CD4-positive, CD25-positive, alpha-beta regulatory T cell (primary cell): ENCODE measurements around the gene TMEM154. TPM values are rescaled to one million over a fixed set of nuclear protein-coding genes. Genes with fewer than 3 reads are reported as not detected.

Source experiments
- ATAC-seq, 2 donors: fragments of 150-1000 bp; cut with Tn5 transposase; one replicate each; pipeline ENCODE4 v1.10.0; 2021; ENCODE audit warnings: low read depth in 2 of 2, moderate number of reproducible peaks in 2 of 2, moderate library complexity in 1 of 2
- DNase-seq, 3 donors: peaks; one replicate each; pipeline versions ENCODE4 v3.0.0 to v3.0.0-alpha.2; 2012 to 2022; ENCODE audit warnings: mixed read lengths in 1 of 3
- H3K27ac ChIP-seq: one replicate; pipeline ENCODE4 v1.7.0; 2013; ENCODE audit warnings: mild to moderate bottlenecking, low read length; ENCODE audit not compliant: insufficient read depth, poor library complexity, severe bottlenecking
- H3K27me3 ChIP-seq: one replicate; pipeline ENCODE4 v1.7.0; 2013; ENCODE audit warnings: low read length; ENCODE audit not compliant: control insufficient read depth, insufficient read depth
- H3K36me3 ChIP-seq: one replicate; pipeline ENCODE4 v1.7.0; 2013; ENCODE audit warnings: mild to moderate bottlenecking, low read length, moderate library complexity; ENCODE audit not compliant: control insufficient read depth, insufficient read depth
- H3K4me1 ChIP-seq: 2 replicates; pipeline ENCODE4 v1.7.0; 2013; ENCODE audit warnings: mild to moderate bottlenecking, low read length; ENCODE audit not compliant: insufficient read depth, control insufficient read depth, poor library complexity, severe bottlenecking
- H3K4me3 ChIP-seq: one replicate; pipeline ENCODE4 v1.7.0; 2013; ENCODE audit warnings: low read depth, mild to moderate bottlenecking, low read length, moderate library complexity
- H3K9me3 ChIP-seq, 2 experiments: 1 replicate in 1 of 2; 2 replicates in 1 of 2; pipeline ENCODE4 v1.7.0; 2013; ENCODE audit warnings: low read length in 2 of 2, mild to moderate bottlenecking in 1 of 2, moderate library complexity in 1 of 2; ENCODE audit not compliant: control insufficient read depth in 2 of 2
- H3K27ac Mint-ChIP-seq, 3 donors: one replicate each; pipeline ENCODE4 v1.8.0; 2020 to 2022; ENCODE audit warnings: mild to moderate bottlenecking in 3 of 3, mixed read lengths in 3 of 3, moderate library complexity in 2 of 3
- H3K27me3 Mint-ChIP-seq: one replicate; pipeline ENCODE4 v1.8.0; 2022; ENCODE audit warnings: mild to moderate bottlenecking, mixed read lengths
- H3K36me3 Mint-ChIP-seq: one replicate; pipeline ENCODE4 v1.8.0; 2020; ENCODE audit warnings: mixed read lengths
- H3K4me1 Mint-ChIP-seq, 4 donors: one replicate each; pipeline ENCODE4 v1.8.0; 2020 to 2022; ENCODE audit warnings: mixed read lengths in 4 of 4, mild to moderate bottlenecking in 1 of 4
- H3K4me3 Mint-ChIP-seq, 4 donors: one replicate each; pipeline ENCODE4 v1.8.0; 2020 to 2022; ENCODE audit warnings: mild to moderate bottlenecking in 4 of 4, mixed read lengths in 4 of 4, moderate library complexity in 3 of 4
- H3K9me3 Mint-ChIP-seq, 7 donors: one replicate each; pipeline ENCODE4 v1.8.0; 2020 to 2022; ENCODE audit warnings: mixed read lengths in 7 of 7, mild to moderate bottlenecking in 3 of 7, moderate library complexity in 2 of 7
- polyA plus RNA-seq, 4 donors: library from polyadenylated mRNA; unstranded; fragments of 300-500 nt; fragmentation: Illumina TruSeq; gene quantifications; one replicate each; pipeline ENCODE4 v1.2.3, GENCODE V29; 2021
- total RNA-seq: library from RNA; stranded (reverse); gene quantifications from one replicate; pipeline ENCODE4 v1.2.3, GENCODE V29; 2022

TMEM154 gene
- total and polyA plus RNA-seq, 5 donors from 2014 or later = 36.3 to 62.4 (median 55.2) TPM

DNA sequence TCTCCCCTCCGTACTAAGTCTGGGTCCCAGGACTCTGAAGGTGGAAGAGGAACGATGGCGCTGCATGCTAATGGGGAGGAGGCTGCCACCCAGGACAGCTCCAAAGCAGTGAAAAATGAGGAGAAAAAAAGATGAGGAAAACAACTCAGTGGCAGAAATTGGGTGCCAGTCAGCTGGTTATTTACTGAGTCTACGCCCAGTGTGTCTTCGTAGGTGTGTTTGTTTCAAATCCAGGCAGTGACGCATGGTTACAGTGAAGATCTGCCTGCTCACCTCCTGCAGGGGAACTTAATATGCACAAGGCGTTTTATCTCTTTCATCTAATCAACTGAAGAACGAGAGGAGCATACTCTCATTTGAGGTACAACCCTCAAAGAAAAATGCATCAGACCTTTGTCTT lies 73.0 kb downstream of the TMEM154 start:
- H3K4me1 Mint-ChIP-seq = peaks cover 0 to 23% (median 12%) of the 10 kb centered on the region in 4 donors
- H3K4me3 Mint-ChIP-seq = peak overlapping the region in 2 of 4 donors; percentile 4 to 38
- H3K27me3 ChIP-seq = no peaks in the 10 kb centered on the region
- H3K36me3 Mint-ChIP-seq = no peaks in the 10 kb centered on the region
- H3K36me3 ChIP-seq = no peaks in the 10 kb centered on the region
- peak overlapping the region; percentile 24 for H3K4me3 ChIP-seq
- peak overlapping the region; percentile 56 to 87 (median 81) for H3K27ac Mint-ChIP-seq
- H3K9me3 ChIP-seq = no peaks in the 10 kb centered on the region
- no peaks in the 10 kb centered on the region for H3K9me3 Mint-ChIP-seq
- DNase-seq (peak; percentile 3 to 59 (median 28)), ATAC-seq (peak; percentile 85 to 86)
- peak overlapping the region; percentile 18 for H3K27ac ChIP-seq
- peaks cover 10% of the 10 kb centered on the region for H3K4me1 ChIP-seq
- no peaks in the 10 kb centered on the region for H3K27me3 Mint-ChIP-seq

DNA sequence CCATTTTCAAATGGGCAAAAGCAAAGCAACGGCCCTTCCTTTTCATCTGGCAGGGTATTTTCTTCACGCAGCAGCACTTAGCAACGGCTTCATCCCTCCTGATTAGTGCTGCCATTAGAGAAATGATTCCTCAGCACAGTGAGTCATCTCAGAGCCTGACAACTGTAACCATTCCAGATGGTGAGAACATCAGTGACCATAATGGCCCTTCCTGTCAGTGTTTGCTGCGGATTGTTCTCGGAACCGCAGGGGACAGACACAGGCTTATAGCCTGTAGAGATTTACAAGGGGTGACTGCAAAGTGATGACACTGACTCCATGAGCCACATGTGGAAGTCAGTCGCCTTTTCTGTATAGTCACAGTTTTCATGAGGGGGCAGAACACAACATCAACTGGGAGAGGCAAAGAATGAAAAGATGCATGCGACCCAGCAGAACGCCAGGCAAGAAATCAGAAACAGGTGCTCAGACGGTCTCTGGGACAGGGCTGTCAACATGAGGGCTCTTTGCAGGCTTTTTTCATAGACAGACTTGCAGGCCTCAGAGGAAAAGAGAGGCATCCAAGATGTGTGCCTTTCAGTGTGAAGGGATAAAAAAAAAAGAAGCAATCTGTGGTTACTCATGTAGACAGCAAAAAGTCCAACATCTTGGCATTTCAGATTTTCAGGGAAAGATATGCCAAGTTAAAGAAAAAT lies 74.0 kb downstream of the TMEM154 start:
- H3K36me3 ChIP-seq = no peaks in the 10 kb centered on the region
- no peak overlapping the region for H3K27ac ChIP-seq
- peak overlapping the region in 1 of 3 donors; percentile 87 for H3K27ac Mint-ChIP-seq
- H3K9me3 Mint-ChIP-seq = no peaks in the 10 kb centered on the region
- ATAC-seq = no peak
- no peaks in the 10 kb centered on the region for H3K36me3 Mint-ChIP-seq
- H3K9me3 ChIP-seq = no peaks in the 10 kb centered on the region
- H3K27me3 ChIP-seq = no peaks in the 10 kb centered on the region
- H3K4me1 ChIP-seq = peaks cover 10% of the 10 kb centered on the region
- no peaks in the 10 kb centered on the region for H3K27me3 Mint-ChIP-seq
- H3K4me3 ChIP-seq = no peak overlapping the region
- no peak for DNase-seq
- H3K4me1 Mint-ChIP-seq = peaks cover 0 to 24% (median 11%) of the 10 kb centered on the region in 4 donors
- no peak overlapping the region for H3K4me3 Mint-ChIP-seq

DNA sequence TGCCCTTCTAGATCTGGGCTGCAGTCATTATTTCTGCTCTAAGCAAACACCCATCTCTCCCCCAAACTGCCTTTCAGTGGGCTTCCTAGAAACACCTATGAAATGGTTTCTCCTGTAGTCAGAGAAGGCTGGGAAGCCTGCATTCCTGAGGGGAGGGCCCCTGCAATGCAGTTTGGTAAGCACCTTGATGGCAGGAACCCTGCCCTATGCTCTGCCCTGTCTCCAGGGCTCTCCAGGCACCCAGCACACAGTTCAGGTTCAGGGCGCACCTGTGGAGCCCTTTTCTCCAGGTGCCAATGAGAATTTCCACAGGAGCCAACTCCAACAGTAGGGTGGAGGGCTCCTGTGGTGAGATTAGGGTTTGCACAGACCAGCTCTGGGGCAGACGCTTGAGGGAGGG lies 74.8 kb downstream of the TMEM154 start:
- H3K36me3 Mint-ChIP-seq = no peaks in the 10 kb centered on the region
- no peaks in the 10 kb centered on the region for H3K9me3 Mint-ChIP-seq
- no peak overlapping the region for H3K4me3 Mint-ChIP-seq
- peaks cover 0 to 23% (median 10%) of the 10 kb centered on the region in 4 donors for H3K4me1 Mint-ChIP-seq
- no peaks in the 10 kb centered on the region for H3K36me3 ChIP-seq
- ATAC-seq (no peak), DNase-seq (no peak)
- H3K27me3 Mint-ChIP-seq = no peaks in the 10 kb centered on the region
- no peaks in the 10 kb centered on the region for H3K27me3 ChIP-seq
- no peak overlapping the region for H3K27ac ChIP-seq
- peaks cover 10% of the 10 kb centered on the region for H3K4me1 ChIP-seq
- H3K27ac Mint-ChIP-seq = no peak overlapping the region
- no peak overlapping the region for H3K4me3 ChIP-seq
- no peaks in the 10 kb centered on the region for H3K9me3 ChIP-seq

DNA sequence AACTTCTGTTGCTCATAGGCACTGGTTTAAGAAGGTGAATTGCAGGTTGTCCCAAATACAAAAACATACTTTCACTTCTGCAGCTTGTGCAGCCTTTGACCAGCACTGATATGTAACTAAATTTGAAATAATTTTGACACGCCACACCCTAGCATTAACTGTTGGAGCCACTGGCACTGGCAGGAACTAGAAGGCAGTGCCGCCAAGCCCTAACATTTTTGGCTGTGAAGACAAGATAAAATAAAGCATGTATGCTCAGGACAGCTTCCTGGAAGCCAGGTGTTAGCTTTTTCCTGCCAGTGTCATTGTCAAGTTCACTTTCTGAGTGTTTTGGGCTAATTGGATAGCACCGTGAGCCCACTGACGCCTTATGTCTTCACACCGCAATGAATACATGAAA lies 78.6 kb downstream of the TMEM154 start:
- no peaks in the 10 kb centered on the region for H3K9me3 Mint-ChIP-seq
- no peaks in the 10 kb centered on the region for H3K36me3 Mint-ChIP-seq
- no peak overlapping the region for H3K27ac ChIP-seq
- no peak overlapping the region for H3K4me3 Mint-ChIP-seq
- H3K4me3 ChIP-seq = no peak overlapping the region
- H3K27me3 Mint-ChIP-seq = no peaks in the 10 kb centered on the region
- H3K27ac Mint-ChIP-seq = peak overlapping the region in 1 of 3 donors; percentile 55
- ATAC-seq = no peak
- peaks cover 0 to 5% (median 0%) of the 10 kb centered on the region in 4 donors for H3K4me1 Mint-ChIP-seq
- H3K36me3 ChIP-seq = no peaks in the 10 kb centered on the region
- no peaks in the 10 kb centered on the region for H3K27me3 ChIP-seq
- DNase-seq = no peak
- H3K4me1 ChIP-seq = no peaks in the 10 kb centered on the region
- no peaks in the 10 kb centered on the region for H3K9me3 ChIP-seq

DNA sequence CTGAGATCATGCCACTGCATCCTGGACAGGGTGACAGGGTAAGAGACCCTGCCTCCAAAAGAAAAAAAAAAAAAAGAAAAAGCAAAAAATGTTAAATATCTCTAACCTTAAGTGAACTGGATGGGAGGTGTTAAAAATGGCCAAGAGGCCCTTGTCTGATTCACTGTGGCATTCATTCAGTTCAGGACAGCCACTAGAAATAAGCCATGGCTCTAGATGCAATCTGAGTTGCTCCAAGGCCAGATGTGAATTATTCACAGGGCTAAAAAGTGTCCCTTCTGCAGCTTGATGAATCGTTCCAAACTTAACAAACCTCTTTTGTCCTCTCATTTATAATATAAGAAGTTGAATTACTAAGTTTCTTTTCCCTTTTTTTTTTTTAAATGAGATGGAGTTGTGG lies 80.2 kb downstream of the TMEM154 start:
- Mint-ChIP-seq H3K9me3 (no peaks in the 10 kb centered on the region), H3K4me3 (no peak overlapping the region), H3K36me3 (no peaks in the 10 kb centered on the region), H3K4me1 (peaks cover 0 to 3% (median 1%) of the 10 kb centered on the region in 4 donors), H3K27ac (no peak overlapping the region), H3K27me3 (peaks cover 6% of the 10 kb centered on the region)
- Histone ChIP-seq H3K9me3 (no peaks in the 10 kb centered on the region), H3K4me3 (no peak overlapping the region), H3K4me1 (no peaks in the 10 kb centered on the region), H3K27me3 (no peaks in the 10 kb centered on the region), H3K27ac (no peak overlapping the region), H3K36me3 (no peaks in the 10 kb centered on the region)
- ATAC-seq = no peak
- no peak for DNase-seq

DNA sequence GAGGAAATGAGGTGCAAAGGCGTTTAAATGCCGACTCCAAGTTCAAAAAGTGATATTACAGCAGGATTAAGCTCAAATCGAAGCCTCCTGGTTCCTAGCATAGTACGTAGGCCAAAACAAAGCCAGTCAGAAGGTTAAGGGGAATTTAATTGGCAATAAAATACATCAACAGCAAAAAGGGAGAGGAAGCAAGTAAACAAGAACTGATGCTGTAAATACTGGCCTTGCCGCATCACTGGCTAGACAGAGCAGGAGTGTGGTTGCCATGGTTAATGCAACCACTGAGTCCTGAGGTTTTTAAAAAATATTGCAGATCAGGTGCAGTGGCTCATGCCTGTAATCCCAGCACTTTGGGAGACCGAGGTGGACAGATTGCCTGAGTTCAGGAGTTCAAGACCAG lies 80.7 kb downstream of the TMEM154 start:
- Histone ChIP-seq H3K27me3 (no peaks in the 10 kb centered on the region), H3K4me1 (no peaks in the 10 kb centered on the region), H3K4me3 (no peak overlapping the region), H3K27ac (no peak overlapping the region), H3K9me3 (no peaks in the 10 kb centered on the region), H3K36me3 (no peaks in the 10 kb centered on the region)
- peaks cover 0 to 3% (median 1%) of the 10 kb centered on the region in 4 donors for H3K4me1 Mint-ChIP-seq
- no peaks in the 10 kb centered on the region for H3K9me3 Mint-ChIP-seq
- ATAC-seq (no peak), DNase-seq (no peak)
- no peak overlapping the region for H3K4me3 Mint-ChIP-seq
- peak overlapping the region in 1 of 3 donors; percentile 41 for H3K27ac Mint-ChIP-seq
- H3K27me3 Mint-ChIP-seq = peaks cover 6% of the 10 kb centered on the region
- no peaks in the 10 kb centered on the region for H3K36me3 Mint-ChIP-seq

DNA sequence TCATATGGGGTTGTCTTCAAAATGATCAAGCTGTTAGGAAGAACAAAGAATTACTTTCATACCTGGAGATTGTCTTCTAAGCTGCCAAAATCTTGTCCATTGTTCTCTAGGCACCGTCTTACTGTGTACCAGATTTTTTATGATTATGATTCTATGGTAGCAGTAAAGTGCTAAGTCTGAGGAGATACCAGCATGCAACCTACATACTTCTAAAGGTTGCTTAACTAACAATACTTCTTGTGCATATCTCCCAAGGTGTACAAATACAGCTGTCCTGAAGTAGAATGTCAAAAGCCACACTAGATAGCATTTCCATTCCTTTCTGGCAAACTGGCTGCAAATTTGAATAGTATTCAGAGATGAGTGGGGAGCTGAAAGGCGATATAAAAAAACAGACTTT lies 81.3 kb downstream of the TMEM154 start:
- H3K27me3 ChIP-seq = no peaks in the 10 kb centered on the region
- Mint-ChIP-seq H3K4me1 (peaks cover 0 to 3% (median 1%) of the 10 kb centered on the region in 4 donors), H3K27ac (peak overlapping the region in 1 of 3 donors; percentile 41), H3K4me3 (no peak overlapping the region), H3K27me3 (peaks cover 6% of the 10 kb centered on the region), H3K36me3 (no peaks in the 10 kb centered on the region), H3K9me3 (no peaks in the 10 kb centered on the region)
- no peaks in the 10 kb centered on the region for H3K36me3 ChIP-seq
- DNase-seq = no peak
- H3K27ac ChIP-seq = no peak overlapping the region
- H3K9me3 ChIP-seq = no peaks in the 10 kb centered on the region
- no peak overlapping the region for H3K4me3 ChIP-seq
- no peak for ATAC-seq
- no peaks in the 10 kb centered on the region for H3K4me1 ChIP-seq
